ENCODE data around the gene RNF145. TPM values are rescaled to one million over a fixed set of nuclear protein-coding genes. Genes with fewer than 3 reads are reported as not detected.

The RNF145 gene
- total and polyA plus RNA-seq, 4 donors, result 70.0 to 240 (median 177) TPM

DNA sequence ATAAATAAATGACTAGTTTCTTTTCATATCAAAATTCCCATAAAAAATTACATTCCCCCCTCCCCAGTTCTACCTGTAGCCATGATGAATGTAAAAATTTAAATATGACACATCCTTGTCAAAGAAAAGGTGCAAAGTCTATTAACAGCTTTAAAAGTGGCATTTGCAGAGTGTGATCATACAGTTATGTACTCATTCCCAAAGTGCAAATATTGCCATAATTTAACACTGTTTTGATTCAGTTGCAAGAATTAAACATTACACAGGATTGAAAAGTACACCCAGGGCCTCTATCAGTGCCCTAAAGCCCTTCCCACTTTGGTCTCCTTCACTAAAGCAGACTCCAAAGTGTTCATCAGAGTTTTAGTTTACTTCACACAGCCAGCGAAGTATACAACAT is 51.8 kb downstream of the RNF145 start:
- WGBS, 2 donors, result 75 to 84% methylated on average over 1 of the region's 1 CpG
- no peak overlapping the region for H3K27ac ChIP-seq (ENCODE audit: low read depth in 1 of 2, low read length in 1 of 2)
- no peak overlapping the region for H3K4me3 ChIP-seq
- no peak overlapping the region for H3K9ac ChIP-seq (ENCODE audit: insufficient read depth in 1 of 2, low read length in 2 of 2)
- no peaks in the 10 kb centered on the region for H3K9me3 ChIP-seq (ENCODE audit: control insufficient read depth in 4 of 4, insufficient read depth in 3 of 4, low read length in 3 of 4)
- TF ChIP-seq, protein P1, sequence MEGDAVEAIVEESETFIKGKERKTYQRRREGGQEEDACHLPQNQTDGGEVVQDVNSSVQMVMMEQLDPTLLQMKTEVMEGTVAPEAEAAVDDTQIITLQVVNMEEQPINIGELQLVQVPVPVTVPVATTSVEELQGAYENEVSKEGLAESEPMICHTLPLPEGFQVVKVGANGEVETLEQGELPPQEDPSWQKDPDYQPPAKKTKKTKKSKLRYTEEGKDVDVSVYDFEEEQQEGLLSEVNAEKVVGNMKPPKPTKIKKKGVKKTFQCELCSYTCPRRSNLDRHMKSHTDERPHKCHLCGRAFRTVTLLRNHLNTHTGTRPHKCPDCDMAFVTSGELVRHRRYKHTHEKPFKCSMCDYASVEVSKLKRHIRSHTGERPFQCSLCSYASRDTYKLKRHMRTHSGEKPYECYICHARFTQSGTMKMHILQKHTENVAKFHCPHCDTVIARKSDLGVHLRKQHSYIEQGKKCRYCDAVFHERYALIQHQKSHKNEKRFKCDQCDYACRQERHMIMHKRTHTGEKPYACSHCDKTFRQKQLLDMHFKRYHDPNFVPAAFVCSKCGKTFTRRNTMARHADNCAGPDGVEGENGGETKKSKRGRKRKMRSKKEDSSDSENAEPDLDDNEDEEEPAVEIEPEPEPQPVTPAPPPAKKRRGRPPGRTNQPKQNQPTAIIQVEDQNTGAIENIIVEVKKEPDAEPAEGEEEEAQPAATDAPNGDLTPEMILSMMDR (IDR thresholded peaks at IDR 0.05; ENCODE audit: control extremely low read depth, extremely low read depth), result no peak
- H3K36me3 ChIP-seq (ENCODE audit: control insufficient read depth in 4 of 4, insufficient read depth in 4 of 4, low read length in 4 of 4), result peaks cover 6 to 38% (median 24%) of the 10 kb centered on the region in 4 donors
- no peaks in the 10 kb centered on the region for H3K27me3 ChIP-seq (ENCODE audit: control insufficient read depth in 3 of 3, insufficient read depth in 3 of 3, low read length in 2 of 3)
- ATAC-seq (ENCODE audit: insufficient read depth, low FRiP score) (no peak), DNase-seq (no peak)
- no peaks in the 10 kb centered on the region for H3K4me1 ChIP-seq (ENCODE audit: control insufficient read depth in 5 of 5, insufficient read depth in 5 of 5, low read length in 5 of 5)

DNA sequence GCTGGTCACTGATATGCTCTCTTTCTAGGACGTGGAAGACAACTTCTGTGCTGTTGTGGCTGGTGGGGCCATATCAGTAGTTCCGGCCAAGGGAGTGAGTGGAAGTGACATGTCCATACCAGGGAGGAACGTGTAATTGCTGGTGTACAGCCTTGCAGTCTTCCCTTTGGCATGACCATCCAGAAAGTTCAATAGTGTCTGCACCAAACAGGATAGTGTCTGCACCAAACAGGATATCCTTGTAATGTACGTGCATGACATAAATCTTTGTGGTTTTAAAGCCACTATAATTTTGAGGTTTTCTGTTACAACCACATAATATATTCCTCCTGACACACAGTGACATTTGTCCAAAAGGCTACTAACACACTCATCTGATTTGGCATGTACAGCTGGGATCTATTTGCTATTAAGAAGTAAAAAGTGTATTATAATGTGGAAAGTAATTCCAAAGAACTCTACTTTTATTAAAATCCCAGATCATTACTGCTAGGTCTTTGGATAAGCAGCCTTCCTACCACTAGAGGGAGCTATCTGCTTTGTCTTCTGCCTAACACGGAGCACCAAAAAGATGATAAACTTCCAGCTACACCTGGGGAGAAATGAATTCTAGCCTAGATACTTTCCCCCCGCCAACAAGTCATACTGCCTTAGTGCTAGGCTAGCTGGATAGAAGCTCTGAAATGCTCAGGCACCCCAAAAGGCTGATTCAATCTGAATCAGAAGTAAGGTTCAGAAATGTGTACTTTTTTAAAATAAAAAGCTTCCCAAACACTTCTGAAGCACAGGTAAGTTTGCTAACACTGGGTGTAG is 52.7 kb downstream of the RNF145 start:
- Histone ChIP-seq H3K9me3 (ENCODE audit: control insufficient read depth in 4 of 4, insufficient read depth in 3 of 4, low read length in 3 of 4) (no peaks in the 10 kb centered on the region), H3K4me1 (ENCODE audit: control insufficient read depth in 5 of 5, insufficient read depth in 5 of 5, low read length in 5 of 5) (no peaks in the 10 kb centered on the region), H3K27me3 (ENCODE audit: control insufficient read depth in 3 of 3, insufficient read depth in 3 of 3, low read length in 2 of 3) (no peaks in the 10 kb centered on the region), H3K36me3 (ENCODE audit: control insufficient read depth in 4 of 4, insufficient read depth in 4 of 4, low read length in 4 of 4) (peaks cover 6 to 34% (median 24%) of the 10 kb centered on the region in 4 donors), H3K27ac (ENCODE audit: low read depth in 1 of 2, low read length in 1 of 2) (no peak overlapping the region), H3K9ac (ENCODE audit: insufficient read depth in 1 of 2, low read length in 2 of 2) (no peak overlapping the region), H3K4me3 (no peak overlapping the region)
- ATAC-seq (ENCODE audit: insufficient read depth, low FRiP score), result peak; percentile 80
- TF ChIP-seq, protein P1 (IDR thresholded peaks at IDR 0.05; ENCODE audit: control extremely low read depth, extremely low read depth), result peak; percentile 79
- peak in 2 of 3 donors; percentile 78 to 88 for DNase-seq
- 15 to 26% methylated on average over 6 of the region's 6 CpGs for WGBS, 2 donors

DNA sequence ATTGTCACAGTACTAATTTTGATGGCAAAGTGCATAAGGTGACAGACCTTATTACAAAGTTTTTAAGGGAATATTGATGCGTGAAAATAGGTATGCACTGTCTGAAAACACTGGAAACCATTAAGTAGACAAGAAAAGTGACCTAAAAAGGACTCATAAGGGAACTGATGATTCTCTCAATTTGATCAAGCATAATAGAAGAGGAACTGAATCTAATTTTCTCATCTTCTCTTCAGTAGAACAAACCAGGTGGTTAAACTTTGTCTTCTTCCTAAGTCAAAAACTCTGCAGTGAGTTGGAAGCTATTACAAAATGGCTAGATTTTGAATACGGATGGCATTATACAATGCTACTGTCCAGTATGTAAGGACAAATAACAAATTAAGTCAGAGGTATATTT is 53.4 kb downstream of the RNF145 start:
- TF ChIP-seq, protein P1 (IDR thresholded peaks at IDR 0.05; ENCODE audit: control extremely low read depth, extremely low read depth), result no peak
- H3K27me3 ChIP-seq (ENCODE audit: control insufficient read depth in 3 of 3, insufficient read depth in 3 of 3, low read length in 2 of 3), result no peaks in the 10 kb centered on the region
- H3K27ac ChIP-seq (ENCODE audit: low read depth in 1 of 2, low read length in 1 of 2), result no peak overlapping the region
- H3K36me3 ChIP-seq (ENCODE audit: control insufficient read depth in 4 of 4, insufficient read depth in 4 of 4, low read length in 4 of 4), result peaks cover 6 to 29% (median 19%) of the 10 kb centered on the region in 4 donors
- ATAC-seq (ENCODE audit: insufficient read depth, low FRiP score) (no peak), DNase-seq (no peak)
- no peaks in the 10 kb centered on the region for H3K4me1 ChIP-seq (ENCODE audit: control insufficient read depth in 5 of 5, insufficient read depth in 5 of 5, low read length in 5 of 5)
- H3K9ac ChIP-seq (ENCODE audit: insufficient read depth in 1 of 2, low read length in 2 of 2), result no peak overlapping the region
- no peak overlapping the region for H3K4me3 ChIP-seq
- no peaks in the 10 kb centered on the region for H3K9me3 ChIP-seq (ENCODE audit: control insufficient read depth in 4 of 4, insufficient read depth in 3 of 4, low read length in 3 of 4)
- WGBS, 2 donors, result 77 to 78% methylated on average over 2 of the region's 2 CpGs
